ENCODE results near the gene EPS8. TPM values are rescaled to one million over a fixed set of nuclear protein-coding genes. Genes with fewer than 3 reads are reported as not detected.

EPS8 gene
- total RNA-seq, 4 donors from 2014 or later: 93.7 to 173 (median 109) TPM

GRCh38 chr12:15714256-15714655 is 74.9 kb downstream of the EPS8 start:
- TF ChIP-seq CTCF (IDR thresholded peaks at IDR 0.05) (no peak), POLR2A (IDR thresholded peaks at IDR 0.05) (no peak)
- Histone ChIP-seq H3K4me1 (peaks cover 0 to 6% of the 10 kb centered on the region in 2 donors), H3K9me3 (no peaks in the 10 kb centered on the region), H3K27ac (no peak overlapping the region), H3K36me3 (no peaks in the 10 kb centered on the region), H3K27me3 (no peaks in the 10 kb centered on the region), H3K4me3 (no peak overlapping the region)
- no peak for DNase-seq
- intact Hi-C loops (cut with DNase I; ENCODE audit: low total_unique reads): no loop called here

GRCh38 chr12:15712823-15713660 is 76.1 kb downstream of the EPS8 start:
- Histone ChIP-seq H3K27me3 (no peaks in the 10 kb centered on the region), H3K4me3 (no peak overlapping the region), H3K9me3 (no peaks in the 10 kb centered on the region), H3K36me3 (no peaks in the 10 kb centered on the region), H3K27ac (peak overlapping the region; percentile 31 to 55), H3K4me1 (no peaks in the 10 kb centered on the region)
- DNase-seq: no peak
- intact Hi-C loops (cut with DNase I; ENCODE audit: low total_unique reads): no loop called here
- TF ChIP-seq POLR2A (IDR thresholded peaks at IDR 0.05) (no peak), CTCF (IDR thresholded peaks at IDR 0.05) (no peak)

GRCh38 chr12:15712160-15712559 is 77.0 kb downstream of the EPS8 start:
- TF ChIP-seq POLR2A (IDR thresholded peaks at IDR 0.05) (no peak), CTCF (IDR thresholded peaks at IDR 0.05) (no peak)
- peak overlapping the region; percentile 31 to 55 for H3K27ac ChIP-seq
- DNase-seq: no peak

GRCh38 chr12:15710860-15711510 is 78.2 kb downstream of the EPS8 start:
- no peak overlapping the region for H3K4me3 ChIP-seq
- H3K36me3 ChIP-seq: no peaks in the 10 kb centered on the region
- H3K4me1 ChIP-seq: peaks cover 0 to 2% of the 10 kb centered on the region in 2 donors
- H3K27ac ChIP-seq: no peak overlapping the region
- H3K9me3 ChIP-seq: no peaks in the 10 kb centered on the region
- no peaks in the 10 kb centered on the region for H3K27me3 ChIP-seq
- no peak for TF ChIP-seq POLR2A (IDR thresholded peaks at IDR 0.05)
- DNase-seq: no peak
- intact Hi-C loops (cut with DNase I; ENCODE audit: low total_unique reads): no loop called here

More at GRCh38 chr12:15712160-15712559, 77.0 kb downstream of the EPS8 start:
- Histone ChIP-seq H3K4me3 (no peak overlapping the region), H3K9me3 (no peaks in the 10 kb centered on the region), H3K4me1 (no peaks in the 10 kb centered on the region), H3K27me3 (no peaks in the 10 kb centered on the region), H3K36me3 (no peaks in the 10 kb centered on the region)
- intact Hi-C loops (cut with DNase I; ENCODE audit: low total_unique reads): no loop called here

GRCh38 chr12:15709551-15709950 is 79.6 kb downstream of the EPS8 start:
- no peak for DNase-seq
- Histone ChIP-seq H3K27ac (no peak overlapping the region), H3K27me3 (no peaks in the 10 kb centered on the region), H3K36me3 (no peaks in the 10 kb centered on the region), H3K4me1 (peaks cover 0 to 3% of the 10 kb centered on the region in 2 donors), H3K9me3 (no peaks in the 10 kb centered on the region), H3K4me3 (no peak overlapping the region)
- TF ChIP-seq POLR2A (IDR thresholded peaks at IDR 0.05) (no peak), CTCF (IDR thresholded peaks at IDR 0.05) (no peak)
- intact Hi-C loops (cut with DNase I; ENCODE audit: low total_unique reads): no loop called here
